PFSK-1 (cell line): Measurements from ENCODE around the gene MAML2.

Source experiments
- POLR2AphosphoS5 ChIP-seq: IDR thresholded peaks from 2 replicates; pipeline ENCODE4 v1.6.1; 2012; ENCODE audit warnings: low read depth, mild to moderate bottlenecking, control low read depth, low read length, moderate library complexity
- REST ChIP-seq, 2 experiments: IDR thresholded peaks; 2 replicates each; pipeline versions ENCODE4 v1.6.1 to v1.8.0; 2011 to 2012; ENCODE audit warnings: low read depth in 2 of 2, low read length in 2 of 2, control low read depth in 1 of 2, inconsistent platforms in 1 of 2, mild to moderate bottlenecking in 1 of 2, moderate library complexity in 1 of 2; ENCODE audit not compliant: insufficient read depth in 1 of 2
- TAF1 ChIP-seq: IDR thresholded peaks from 2 replicates; pipeline ENCODE4 v1.6.1; 2012; ENCODE audit warnings: low read length, control low read depth, borderline replicate concordance; ENCODE audit not compliant: insufficient read depth

- no peak for TF ChIP-seq POLR2AphosphoS5
- no peak for TF ChIP-seq REST (IDR thresholded peaks at IDR 0.05; ENCODE audit: insufficient read depth in 1 of 2, low read depth in 2 of 2, low read length in 2 of 2)
- no peak for TF ChIP-seq TAF1
Measured at GRCh38 chr11:96127596-96127959, 215.4 kb downstream of the MAML2 start.
